ENCODE data around the gene SLC4A2. TPM values are rescaled to one million over a fixed set of nuclear protein-coding genes. Genes with fewer than 3 reads are reported as not detected.

Gene SLC4A2
- total RNA-seq, 1 donor from 2014 or later, result 31.3 TPM

DNA sequence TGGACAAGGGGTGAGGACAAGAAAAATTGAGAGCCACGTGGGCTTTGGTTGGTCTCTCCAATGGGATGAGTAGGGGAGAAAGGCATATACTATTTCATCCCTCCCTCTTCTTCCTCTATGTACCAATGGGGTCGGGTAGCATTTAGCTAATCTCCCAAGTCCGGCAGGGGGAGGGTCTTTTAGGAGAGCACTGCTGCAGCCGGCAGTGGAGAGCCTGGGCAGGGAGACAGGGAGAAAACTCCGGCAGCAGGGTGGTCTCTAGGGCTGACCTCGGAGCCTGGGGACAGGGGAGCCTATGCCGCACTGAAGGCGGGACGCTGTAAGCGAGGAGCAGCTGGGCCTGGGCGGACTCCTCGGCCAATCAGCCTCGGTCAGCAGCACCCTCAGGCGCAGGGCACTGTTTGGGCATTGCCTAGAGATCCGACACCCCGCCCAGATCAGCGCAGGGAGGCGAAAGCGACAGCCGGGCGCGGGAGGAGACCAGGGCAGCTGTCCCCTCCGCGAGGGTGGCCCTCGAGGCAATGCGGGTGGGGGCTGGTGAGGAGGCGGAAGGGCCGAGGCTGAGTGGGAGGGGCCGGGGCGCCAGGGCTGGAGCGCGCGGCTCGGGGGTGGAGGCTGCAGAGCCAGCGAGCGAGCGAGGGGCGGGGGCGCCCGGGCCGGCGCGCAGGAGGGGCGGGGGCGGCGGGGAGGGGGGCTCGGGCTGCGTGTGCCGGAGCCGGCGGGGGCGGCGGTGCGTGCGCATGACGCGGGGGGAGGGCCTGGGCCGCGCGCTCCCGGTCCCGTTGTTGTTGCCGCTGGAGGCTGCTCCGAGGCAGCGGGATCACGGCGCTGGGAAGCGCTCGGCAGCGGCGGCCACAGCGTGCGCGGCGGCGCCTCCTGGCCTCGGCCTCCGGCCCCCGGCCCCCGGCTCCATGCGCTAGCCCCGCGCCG lies 26.6 kb downstream of the SLC4A2 start, which contains the start of gene AGAP3:
Gene AGAP3, plus strand, starts transcription at position 785 of the 930 bp plus-strand sequence. CDS start 267 bp downstream, outside the sequence.
- Histone ChIP-seq H3K4me3 (ENCODE audit: low read length in 3 of 3) (peak within 1 kb of the TSS; percentile 72 to 90 (median 88)), H3K4me1 (ENCODE audit: control insufficient read depth in 3 of 3, insufficient read depth in 3 of 3, low read length in 3 of 3) (peaks cover 55 to 63% (median 58%) of the 10 kb centered on the region in 3 donors), H3K9me3 (ENCODE audit: control insufficient read depth in 3 of 3, low read length in 3 of 3) (no peaks in the 10 kb centered on the region), H3K27me3 (ENCODE audit: control insufficient read depth in 3 of 3, insufficient read depth in 3 of 3, low read length in 3 of 3) (no peaks in the 10 kb centered on the region), H3K9ac (ENCODE audit: low read depth in 1 of 3, low read length in 3 of 3) (peak within 1 kb of the TSS; percentile 82 to 88 (median 88)), H3K36me3 (ENCODE audit: control insufficient read depth in 3 of 3, insufficient read depth in 3 of 3, low read length in 3 of 3) (peaks cover 0 to 2% (median 0%) of the 10 kb centered on the region in 3 donors), H3K27ac (ENCODE audit: low read depth, low read length) (peak within 1 kb of the TSS; percentile 81)

DNA sequence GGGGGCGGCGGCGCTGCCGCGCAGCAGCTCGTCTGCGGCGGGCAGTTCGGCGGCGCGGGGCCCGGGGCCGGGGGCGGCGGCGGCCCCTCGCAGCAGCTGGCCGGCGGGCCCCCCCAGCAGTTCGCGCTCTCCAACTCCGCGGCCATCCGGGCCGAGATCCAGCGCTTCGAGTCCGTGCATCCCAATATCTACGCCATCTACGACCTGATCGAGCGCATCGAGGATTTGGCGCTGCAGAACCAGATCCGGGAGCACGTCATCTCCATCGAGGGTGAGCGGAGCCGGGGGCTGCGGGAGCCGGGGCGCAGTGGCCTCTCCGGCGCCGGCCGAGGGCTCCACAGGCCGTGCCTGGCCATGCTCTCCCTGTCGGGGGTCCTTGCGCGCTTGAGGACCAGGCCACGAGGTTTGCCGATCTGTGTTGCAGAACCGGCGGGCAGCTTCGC lies 27.4 kb downstream of the SLC4A2 start:
- peak overlapping the region; percentile 81 for H3K27ac ChIP-seq (ENCODE audit: low read depth, low read length)
- peaks cover 53 to 62% (median 54%) of the 10 kb centered on the region in 3 donors for H3K4me1 ChIP-seq (ENCODE audit: control insufficient read depth in 3 of 3, insufficient read depth in 3 of 3, low read length in 3 of 3)
- H3K36me3 ChIP-seq (ENCODE audit: control insufficient read depth in 3 of 3, insufficient read depth in 3 of 3, low read length in 3 of 3), result peaks cover 0 to 2% (median 0%) of the 10 kb centered on the region in 3 donors
- H3K9me3 ChIP-seq (ENCODE audit: control insufficient read depth in 3 of 3, low read length in 3 of 3), result no peaks in the 10 kb centered on the region
- H3K9ac ChIP-seq (ENCODE audit: low read depth in 1 of 3, low read length in 3 of 3), result peak overlapping the region; percentile 82 to 88 (median 88)
- peak overlapping the region; percentile 72 to 90 (median 88) for H3K4me3 ChIP-seq (ENCODE audit: low read length in 3 of 3)
- H3K27me3 ChIP-seq (ENCODE audit: control insufficient read depth in 3 of 3, insufficient read depth in 3 of 3, low read length in 3 of 3), result no peaks in the 10 kb centered on the region

DNA sequence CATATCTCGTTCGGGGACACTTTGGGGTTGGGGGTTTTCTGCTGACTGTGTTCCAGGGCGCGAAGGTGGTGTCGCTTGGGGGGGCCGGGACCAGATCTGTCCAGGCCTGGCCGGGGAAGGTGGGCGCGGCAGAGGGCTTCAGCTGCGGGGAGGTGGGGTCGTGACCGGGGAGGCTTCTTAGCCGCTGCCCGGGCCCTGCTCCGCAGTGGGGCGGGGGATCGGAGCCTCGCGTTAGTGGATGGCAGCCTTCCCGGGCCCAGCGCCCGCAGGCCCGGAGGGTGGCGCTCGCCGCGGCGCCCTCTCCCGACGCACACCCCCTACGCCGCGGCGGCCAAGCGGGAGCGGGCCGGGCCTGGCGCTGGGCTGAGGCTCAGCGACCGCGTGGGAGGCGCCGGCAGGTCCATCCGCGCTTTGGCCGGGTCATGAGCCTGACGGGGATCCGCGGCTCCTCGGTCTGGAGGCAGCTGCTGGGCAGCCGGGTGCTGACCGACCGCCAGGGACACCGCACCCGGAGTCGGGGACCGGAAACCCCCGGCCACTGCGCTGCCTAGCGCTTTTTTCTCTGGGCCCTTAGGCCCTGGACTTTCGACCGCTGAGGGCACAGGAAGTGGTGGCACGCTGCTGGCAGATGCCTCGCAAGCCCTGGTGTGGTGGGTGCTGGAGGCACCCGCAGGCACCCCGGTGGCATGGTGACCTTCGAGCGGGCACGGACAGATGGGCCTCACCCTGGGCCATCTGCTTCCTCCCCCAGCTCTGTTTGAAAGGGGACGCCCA lies 28.0 kb downstream of the SLC4A2 start:
- Histone ChIP-seq H3K27me3 (ENCODE audit: control insufficient read depth in 3 of 3, insufficient read depth in 3 of 3, low read length in 3 of 3) (no peaks in the 10 kb centered on the region), H3K36me3 (ENCODE audit: control insufficient read depth in 3 of 3, insufficient read depth in 3 of 3, low read length in 3 of 3) (peaks cover 0 to 4% (median 0%) of the 10 kb centered on the region in 3 donors), H3K9ac (ENCODE audit: low read depth in 1 of 3, low read length in 3 of 3) (peak overlapping the region; percentile 82 to 88 (median 88)), H3K4me1 (ENCODE audit: control insufficient read depth in 3 of 3, insufficient read depth in 3 of 3, low read length in 3 of 3) (peaks cover 47 to 62% (median 48%) of the 10 kb centered on the region in 3 donors), H3K4me3 (ENCODE audit: low read length in 3 of 3) (peak overlapping the region; percentile 74 to 90 (median 88)), H3K9me3 (ENCODE audit: control insufficient read depth in 3 of 3, low read length in 3 of 3) (no peaks in the 10 kb centered on the region), H3K27ac (ENCODE audit: low read depth, low read length) (peak overlapping the region; percentile 81)

DNA sequence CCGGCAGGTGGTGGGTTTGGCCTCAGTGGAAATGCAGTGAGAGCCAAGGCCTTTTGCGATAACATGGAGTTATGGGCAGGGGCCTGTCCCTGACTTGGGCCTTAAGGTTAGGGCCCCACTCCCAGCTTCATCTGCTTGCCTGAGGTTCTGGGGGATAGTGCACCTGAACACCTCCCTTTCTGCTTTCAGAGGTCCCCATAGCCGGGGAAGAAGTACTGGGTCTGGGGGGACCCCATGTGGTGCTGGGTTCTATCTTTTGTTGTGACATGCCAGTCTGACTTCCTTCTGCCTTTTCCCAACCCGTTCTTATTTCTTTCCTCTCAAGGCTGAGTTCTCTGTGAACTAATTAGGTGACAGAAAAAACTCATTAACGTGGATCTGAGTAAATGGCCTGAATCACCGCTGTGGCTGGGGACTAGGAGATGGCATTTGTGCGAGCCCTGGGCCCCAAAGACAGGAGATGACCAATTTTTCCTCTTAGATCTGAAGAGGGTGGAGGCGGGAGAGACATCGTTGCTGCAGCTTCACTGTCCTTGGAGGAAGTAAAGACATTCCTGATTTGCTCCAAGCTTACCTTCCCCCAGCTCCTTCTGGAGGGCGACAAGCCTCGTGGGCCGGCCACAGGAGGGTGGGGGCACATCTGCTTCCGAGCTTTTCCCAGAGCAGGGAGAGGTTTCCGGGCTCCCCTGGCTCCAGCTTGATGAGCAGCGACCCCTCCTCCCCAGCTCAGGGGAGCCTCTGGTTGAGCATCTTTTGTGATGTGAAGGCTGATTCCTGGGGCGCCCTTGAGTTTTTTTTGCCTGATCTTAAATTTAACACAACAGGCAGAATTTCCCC lies 28.8 kb downstream of the SLC4A2 start:
- Histone ChIP-seq H3K4me3 (ENCODE audit: low read length in 3 of 3) (peak overlapping the region; percentile 74 to 90 (median 88)), H3K27ac (ENCODE audit: low read depth, low read length) (peak overlapping the region; percentile 81), H3K27me3 (ENCODE audit: control insufficient read depth in 3 of 3, insufficient read depth in 3 of 3, low read length in 3 of 3) (no peaks in the 10 kb centered on the region), H3K9me3 (ENCODE audit: control insufficient read depth in 3 of 3, low read length in 3 of 3) (no peaks in the 10 kb centered on the region), H3K4me1 (ENCODE audit: control insufficient read depth in 3 of 3, insufficient read depth in 3 of 3, low read length in 3 of 3) (peaks cover 44 to 58% (median 44%) of the 10 kb centered on the region in 3 donors), H3K36me3 (ENCODE audit: control insufficient read depth in 3 of 3, insufficient read depth in 3 of 3, low read length in 3 of 3) (peaks cover 0 to 4% (median 0%) of the 10 kb centered on the region in 3 donors), H3K9ac (ENCODE audit: low read depth in 1 of 3, low read length in 3 of 3) (peak overlapping the region; percentile 82 to 88 (median 88))

DNA sequence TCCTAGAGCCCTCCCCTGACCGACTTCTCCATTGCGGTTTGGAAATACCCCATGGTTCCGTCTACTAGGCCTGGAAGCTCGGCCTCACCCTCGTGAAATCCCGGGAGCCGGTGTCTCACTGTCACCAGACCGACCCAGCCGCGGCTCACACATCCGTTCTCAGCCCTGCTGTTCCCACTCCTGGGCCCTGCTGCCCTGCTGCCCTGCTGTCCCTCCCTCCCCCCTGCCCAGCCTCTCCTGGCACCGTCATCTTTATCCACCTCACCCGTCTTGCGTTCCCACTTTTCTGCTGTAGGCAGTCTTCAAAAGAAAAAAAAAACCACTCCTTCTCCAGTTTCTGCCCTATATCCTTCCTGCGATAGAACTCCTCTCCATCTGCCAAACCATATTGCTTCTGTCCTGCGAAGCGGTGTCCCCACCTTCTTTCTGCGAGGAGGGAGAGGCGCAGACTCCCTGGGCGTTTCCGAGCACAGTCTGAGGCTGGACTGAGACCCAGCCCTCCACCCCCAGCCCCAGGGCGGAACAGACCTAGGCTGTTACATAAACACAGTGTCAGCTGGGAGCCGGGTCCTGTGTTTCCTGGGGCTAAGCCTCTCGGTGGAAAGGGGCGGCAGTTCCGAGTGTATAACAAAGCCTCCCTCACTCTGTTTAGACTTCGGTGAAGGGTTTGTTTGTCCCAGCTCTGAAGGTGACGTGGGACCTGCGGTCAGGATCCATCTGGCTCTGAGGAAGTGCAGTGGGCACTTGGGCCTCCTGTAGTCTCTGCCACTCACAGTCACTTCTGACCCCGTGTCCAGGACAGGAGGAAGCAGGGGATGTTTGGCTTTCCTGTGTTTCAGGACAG lies 29.7 kb downstream of the SLC4A2 start:
- Histone ChIP-seq H3K9ac (ENCODE audit: low read depth in 1 of 3, low read length in 3 of 3) (peak overlapping the region; percentile 68 to 88 (median 88)), H3K4me1 (ENCODE audit: control insufficient read depth in 3 of 3, insufficient read depth in 3 of 3, low read length in 3 of 3) (peaks cover 40 to 53% (median 40%) of the 10 kb centered on the region in 3 donors), H3K36me3 (ENCODE audit: control insufficient read depth in 3 of 3, insufficient read depth in 3 of 3, low read length in 3 of 3) (peaks cover 0 to 4% (median 0%) of the 10 kb centered on the region in 3 donors), H3K9me3 (ENCODE audit: control insufficient read depth in 3 of 3, low read length in 3 of 3) (no peaks in the 10 kb centered on the region), H3K4me3 (ENCODE audit: low read length in 3 of 3) (peak overlapping the region; percentile 36 to 66 (median 54)), H3K27ac (ENCODE audit: low read depth, low read length) (peak overlapping the region; percentile 81), H3K27me3 (ENCODE audit: control insufficient read depth in 3 of 3, insufficient read depth in 3 of 3, low read length in 3 of 3) (no peaks in the 10 kb centered on the region)

DNA sequence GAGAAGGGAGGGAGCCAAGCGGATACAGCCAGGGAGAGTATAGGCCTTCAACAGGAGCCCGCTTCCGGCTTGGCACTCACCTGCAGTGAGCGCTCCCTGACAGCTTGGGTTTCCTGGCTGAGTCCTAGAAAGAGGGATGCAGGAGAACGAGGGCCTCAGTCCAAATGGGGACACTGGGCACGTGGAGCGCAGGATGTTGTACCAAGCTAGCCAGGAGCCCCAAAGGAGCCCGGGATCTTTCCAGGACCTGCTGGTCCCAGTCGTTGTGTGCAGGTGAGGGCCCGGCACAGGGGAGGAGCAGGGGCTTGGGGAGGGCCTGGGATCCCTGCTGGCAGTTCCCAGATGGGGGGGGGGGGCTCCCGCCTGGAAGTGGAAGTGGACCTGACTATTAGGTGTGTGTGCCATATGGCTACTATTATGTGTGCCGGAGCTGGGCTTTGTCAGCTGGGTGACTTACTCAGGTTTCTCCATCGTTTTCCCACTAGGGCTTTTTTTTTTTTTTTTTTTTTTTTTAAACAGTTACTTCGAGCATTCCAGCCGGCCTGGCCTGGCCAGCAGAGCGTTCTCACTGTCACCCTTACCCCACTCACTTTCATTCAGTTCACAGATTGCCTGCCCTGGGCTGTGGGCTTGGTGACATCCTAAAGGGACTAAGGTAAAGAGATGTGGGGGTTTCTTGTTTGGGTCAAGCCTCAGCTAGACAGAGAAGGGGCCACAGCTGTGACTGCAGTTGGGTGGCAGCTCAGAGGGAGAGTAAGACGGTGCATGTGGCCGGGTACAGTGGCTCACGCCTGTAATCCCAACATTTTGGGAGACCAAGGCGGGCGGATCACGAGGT lies 30.7 kb downstream of the SLC4A2 start:
- H3K4me3 ChIP-seq (ENCODE audit: low read length in 3 of 3), result peak overlapping the region in 1 of 3 donors; percentile 66
- no peaks in the 10 kb centered on the region for H3K9me3 ChIP-seq (ENCODE audit: control insufficient read depth in 3 of 3, low read length in 3 of 3)
- H3K27me3 ChIP-seq (ENCODE audit: control insufficient read depth in 3 of 3, insufficient read depth in 3 of 3, low read length in 3 of 3), result no peaks in the 10 kb centered on the region
- peak overlapping the region; percentile 45 to 88 (median 68) for H3K9ac ChIP-seq (ENCODE audit: low read depth in 1 of 3, low read length in 3 of 3)
- peaks cover 0 to 5% (median 0%) of the 10 kb centered on the region in 3 donors for H3K36me3 ChIP-seq (ENCODE audit: control insufficient read depth in 3 of 3, insufficient read depth in 3 of 3, low read length in 3 of 3)
- H3K4me1 ChIP-seq (ENCODE audit: control insufficient read depth in 3 of 3, insufficient read depth in 3 of 3, low read length in 3 of 3), result peaks cover 39 to 49% (median 40%) of the 10 kb centered on the region in 3 donors
- peak overlapping the region; percentile 81 for H3K27ac ChIP-seq (ENCODE audit: low read depth, low read length)

DNA sequence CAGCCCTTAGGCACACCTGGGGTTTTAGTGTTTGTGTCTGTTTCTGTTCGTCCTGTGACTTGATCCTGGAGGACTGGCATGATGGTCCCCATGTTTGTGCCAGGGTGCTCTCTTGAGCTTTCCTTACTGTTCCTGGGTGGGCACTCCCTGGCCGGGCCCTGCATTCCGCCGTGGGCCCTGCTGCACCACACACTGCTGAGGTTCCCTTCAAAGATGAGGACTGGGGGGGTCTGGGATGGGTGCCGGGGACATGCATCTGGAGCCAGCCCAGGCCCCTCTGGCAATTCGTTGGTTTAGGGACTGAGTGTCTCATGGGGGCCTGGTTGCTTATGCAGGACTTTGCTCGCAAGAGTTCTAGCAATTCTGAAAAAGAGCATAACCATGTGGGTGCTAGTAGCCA lies 31.6 kb downstream of the SLC4A2 start:
- Histone ChIP-seq H3K27ac (ENCODE audit: low read depth, low read length) (no peak overlapping the region), H3K4me3 (ENCODE audit: low read length in 3 of 3) (no peak overlapping the region), H3K4me1 (ENCODE audit: control insufficient read depth in 3 of 3, insufficient read depth in 3 of 3, low read length in 3 of 3) (peaks cover 31 to 40% (median 33%) of the 10 kb centered on the region in 3 donors), H3K27me3 (ENCODE audit: control insufficient read depth in 3 of 3, insufficient read depth in 3 of 3, low read length in 3 of 3) (no peaks in the 10 kb centered on the region), H3K9me3 (ENCODE audit: control insufficient read depth in 3 of 3, low read length in 3 of 3) (no peaks in the 10 kb centered on the region), H3K36me3 (ENCODE audit: control insufficient read depth in 3 of 3, insufficient read depth in 3 of 3, low read length in 3 of 3) (peaks cover 0 to 5% (median 0%) of the 10 kb centered on the region in 3 donors), H3K9ac (ENCODE audit: low read depth in 1 of 3, low read length in 3 of 3) (no peak overlapping the region)

DNA sequence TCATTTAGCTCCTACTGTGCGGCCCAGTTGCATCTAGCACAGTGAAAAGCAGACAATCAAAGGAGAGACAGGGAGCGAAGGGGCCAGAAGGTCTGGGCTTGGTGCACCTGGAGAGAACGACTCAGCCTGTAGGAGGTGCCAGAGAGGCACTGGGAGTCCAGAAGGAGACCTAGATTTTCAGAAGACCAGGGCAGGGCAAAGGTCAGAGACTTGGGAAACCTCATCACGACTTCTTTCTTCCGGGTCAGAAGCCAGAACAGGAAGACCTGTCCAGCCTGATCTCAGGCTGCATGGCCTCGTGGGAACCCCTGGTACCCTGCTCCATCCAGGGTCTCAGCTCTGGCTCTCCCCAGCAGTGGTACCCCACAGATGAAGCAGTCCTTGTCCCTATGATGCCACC lies 32.0 kb downstream of the SLC4A2 start:
- peaks cover 31 to 40% (median 33%) of the 10 kb centered on the region in 3 donors for H3K4me1 ChIP-seq (ENCODE audit: control insufficient read depth in 3 of 3, insufficient read depth in 3 of 3, low read length in 3 of 3)
- H3K9ac ChIP-seq (ENCODE audit: low read depth in 1 of 3, low read length in 3 of 3), result no peak overlapping the region
- H3K27ac ChIP-seq (ENCODE audit: low read depth, low read length), result no peak overlapping the region
- no peaks in the 10 kb centered on the region for H3K9me3 ChIP-seq (ENCODE audit: control insufficient read depth in 3 of 3, low read length in 3 of 3)
- no peaks in the 10 kb centered on the region for H3K27me3 ChIP-seq (ENCODE audit: control insufficient read depth in 3 of 3, insufficient read depth in 3 of 3, low read length in 3 of 3)
- H3K36me3 ChIP-seq (ENCODE audit: control insufficient read depth in 3 of 3, insufficient read depth in 3 of 3, low read length in 3 of 3), result peaks cover 0 to 5% (median 0%) of the 10 kb centered on the region in 3 donors
- H3K4me3 ChIP-seq (ENCODE audit: low read length in 3 of 3), result no peak overlapping the region
